Astrocyte of the spinal cord (primary cell): ENCODE measurements around the gene PRPF4.
A peak's percentile ranks its signal among the peaks of the same experiment; 100 is the strongest.

Experiments
- DNase-seq: peaks from one replicate; pipeline ENCODE4 v3.0.0; 2011; ENCODE audit warnings: low read depth, low spot score
- H3K4me3 ChIP-seq: 2 replicates; pipeline ENCODE4 v1.5.1; 2011; ENCODE audit warnings: low read depth, mild to moderate bottlenecking, low read length, moderate library complexity
- CTCF ChIP-seq: IDR thresholded peaks from 2 replicates; pipeline ENCODE4 v1.5.1; 2012; ENCODE audit warnings: low read depth, mild to moderate bottlenecking, low read length, inconsistent platforms
- in situ Hi-C: cut with HindIII; loops from 2 replicates; pipeline ENCODE4 v1.10.0; 2017; ENCODE audit warnings: low sequenced_read_pairs

PRPF4 gene

GRCh38 chr9:113266174-113266573 lies 9.3 kb upstream of the PRPF4 start:
- no peak for TF ChIP-seq CTCF
- no peak for DNase-seq
- in situ Hi-C loops, result no loop called here

GRCh38 chr9:113267911-113268566 lies 7.4 kb upstream of the PRPF4 start:
- in situ Hi-C loops, result no loop called here
- no peak for DNase-seq
- TF ChIP-seq CTCF, result no peak
- H3K4me3 ChIP-seq, result no peak overlapping the region

More at GRCh38 chr9:113266174-113266573, 9.3 kb upstream of the PRPF4 start:
- no peak overlapping the region for H3K4me3 ChIP-seq

GRCh38 chr9:113269355-113269754 lies 6.1 kb upstream of the PRPF4 start:
- in situ Hi-C loops, result no loop called here
- H3K4me3 ChIP-seq, result no peak overlapping the region
- DNase-seq, result no peak
- TF ChIP-seq CTCF, result no peak

- H3K4me3 ChIP-seq, result no peak overlapping the region
- no peak for TF ChIP-seq CTCF
- in situ Hi-C loops, result no loop called here
- no peak for DNase-seq
Observed at GRCh38 chr9:113269871-113270270, 5.6 kb upstream of the PRPF4 start.

GRCh38 chr9:113274474-113275156 lies 843 bp upstream of the PRPF4 start:
- H3K4me3 ChIP-seq, result peak overlapping the region; percentile 96
- peak; percentile 67 for DNase-seq
- in situ Hi-C loops, result no loop called here
- TF ChIP-seq CTCF, result peak; percentile 65

GRCh38 chr9:113278840-113279239 lies 3.4 kb downstream of the PRPF4 start:
- H3K4me3 ChIP-seq, result no peak overlapping the region
- in situ Hi-C loops, result no loop called here
- TF ChIP-seq CTCF, result no peak
- no peak for DNase-seq
